HCT116 (cell line): ENCODE data around the gene MYADM. TPM values are rescaled to one million over a fixed set of nuclear protein-coding genes. Genes with fewer than 3 reads are reported as not detected.
A peak's percentile ranks its signal among the peaks of the same experiment; 100 is the strongest.

Source experiments
- ATAC-seq: fragments of 200-7000 bp; cut with Tn5 transposase; 2 replicates; pipeline ENCODE4 v1.9.1; 2020; ENCODE audit warnings: mild to moderate bottlenecking, moderate library complexity
- Bru-seq: library from RNA; stranded (reverse); fragments of 400-500 nt; gene quantifications from one replicate; lab custom pipeline; 2021; lab: Mats Ljungman, UMichigan
- BruChase-seq, 2 experiments: library from RNA; stranded (reverse); fragments of 400-500 nt; gene quantifications; one replicate each; lab custom pipeline; 2021; lab: Mats Ljungman, UMichigan
- BruUV-seq: library from RNA; stranded (reverse); fragments of 400-500 nt; replicated peaks from 2 replicates; lab custom pipeline; 2021; lab: Mats Ljungman, UMichigan
- CTCF ChIA-PET: fragments of 300-600 bp; sonication (Branson Sonifier 250); formaldehyde crosslinking; loops from one replicate; lab custom pipeline; 2021; ENCODE audit warnings: antibody characterized with exemption; lab: Charles Lee
- POLR2A ChIA-PET: fragments of 300-600, 350-600 bp; sonication (Branson Sonifier 250); formaldehyde crosslinking; loops from one replicate; lab custom pipeline; 2021; ENCODE audit warnings: antibody characterized with exemption; lab: Charles Lee
- RAD21 ChIA-PET, 2 experiments: fragments of 300-600 bp; sonication (Branson Sonifier 250); formaldehyde crosslinking; loops; one replicate each; lab custom pipeline; 2023; ENCODE audit warnings: low total read pairs in 2 of 2; ENCODE audit not compliant: uncharacterized antibody in 2 of 2, unreplicated experiment in 2 of 2, low non-redundant PET in 1 of 2; lab: Charles Lee
- DNase-seq: peaks from one replicate; pipeline ENCODE4 v3.0.0-alpha.2; 2010; ENCODE audit warnings: low read depth, low spot score
- H2AFZ ChIP-seq: fragments of 200-600 bp; shearing (Covaris generic), sonication (generic); 2 replicates; pipeline ENCODE4 v1.6.1; 2017; ENCODE audit warnings: low read depth, mixed run types, mixed read lengths, antibody characterized with exemption, low read length; ENCODE audit not compliant: poor library complexity, severe bottlenecking
- H3K27ac ChIP-seq: 2 replicates; pipeline ENCODE4 v1.5.1; 2012; ENCODE audit warnings: low read depth, low read length
- H3K27me3 ChIP-seq: fragments of 200-600 bp; sonication (generic); 2 replicates; pipeline ENCODE4 v1.6.1; 2016; ENCODE audit warnings: mixed run types, low read length, mixed read lengths; ENCODE audit not compliant: insufficient read depth
- H3K36me3 ChIP-seq, 2 experiments: fragments of 200-500 bp in 1 of 2; fragments of 200-600 bp in 1 of 2; sonication (Bioruptor generic) in 1 of 2; sonication (generic) in 1 of 2; 2 replicates each; pipeline versions ENCODE4 v1.5.1 to v1.6.1; 2014 to 2016; ENCODE audit warnings: low read length in 2 of 2, inconsistent platforms in 1 of 2, mixed read lengths in 1 of 2, mixed run types in 1 of 2; ENCODE audit not compliant: insufficient read depth in 2 of 2, control insufficient read depth in 1 of 2
- H3K4me1 ChIP-seq, 2 experiments: fragments of 200-600 bp in 1 of 2; sonication (generic) in 1 of 2; 2 replicates each; pipeline versions ENCODE4 v1.5.1 to v1.6.1; 2012 to 2017; ENCODE audit warnings: low read length in 2 of 2, inconsistent platforms in 1 of 2, mild to moderate bottlenecking in 1 of 2, mixed read lengths in 1 of 2, mixed run types in 1 of 2, moderate library complexity in 1 of 2; ENCODE audit not compliant: insufficient read depth in 2 of 2, control insufficient read depth in 1 of 2
- H3K4me2 ChIP-seq: fragments of 200-600 bp; sonication (generic); 2 replicates; pipeline ENCODE4 v1.6.1; 2017; ENCODE audit warnings: mixed run types, low read length, mixed read lengths
- H3K4me3 ChIP-seq, 2 experiments: fragments of 200-600 bp in 1 of 2; sonication (generic) in 1 of 2; replicated peaks in 1 of 2; 2 replicates each; pipeline ENCODE4 v1.5.1; 2011 to 2016; ENCODE audit warnings: low read length in 2 of 2, control low read depth in 1 of 2, low read depth in 1 of 2, mild to moderate bottlenecking in 1 of 2, mixed read lengths in 1 of 2, mixed run types in 1 of 2
- H3K79me2 ChIP-seq: fragments of 200-600 bp; sonication (generic); 2 replicates; pipeline ENCODE4 v1.6.1; 2017; ENCODE audit warnings: mild to moderate bottlenecking, mixed run types, low read length, moderate library complexity, mixed read lengths; ENCODE audit not compliant: insufficient read depth
- H3K9ac ChIP-seq: fragments of 200-600 bp; sonication (generic); 2 replicates; pipeline ENCODE4 v1.6.1; 2016; ENCODE audit warnings: low read length, mixed read lengths
- H3K9me2 ChIP-seq: fragments of 200-600 bp; sonication (generic), shearing (Covaris generic); 2 replicates; pipeline ENCODE4 v1.6.1; 2017; ENCODE audit warnings: mixed run types, mild to moderate bottlenecking, moderate library complexity; ENCODE audit not compliant: insufficient read depth
- H3K9me3 ChIP-seq, 2 experiments: fragments of 200-500 bp in 1 of 2; fragments of 200-600 bp in 1 of 2; sonication (Bioruptor generic) in 1 of 2; sonication (generic) in 1 of 2; 2 replicates each; pipeline ENCODE4 v1.6.1; 2014 to 2017; ENCODE audit warnings: low read length in 2 of 2, mixed read lengths in 2 of 2, inconsistent platforms in 1 of 2, low read depth in 1 of 2, mild to moderate bottlenecking in 1 of 2, mixed run types in 1 of 2, moderate library complexity in 1 of 2; ENCODE audit not compliant: control insufficient read depth in 1 of 2, insufficient read depth in 1 of 2
- H4K20me1 ChIP-seq: fragments of 200-600 bp; sonication (generic), shearing (Covaris generic); 2 replicates; pipeline ENCODE4 v1.6.1; 2017; ENCODE audit warnings: mixed run types, mild to moderate bottlenecking, moderate library complexity; ENCODE audit not compliant: insufficient read depth
- CBX3 ChIP-seq: IDR thresholded peaks from 2 replicates; pipeline ENCODE4 v1.6.1; 2012; ENCODE audit warnings: low read depth
- CTCF ChIP-seq, 3 experiments: fragments of 200-600 bp in 1 of 3; sonication (generic) in 1 of 3; IDR thresholded peaks in 2 of 3; conservative IDR thresholded peaks in 1 of 3; 2 replicates each; pipeline ENCODE4 v1.5.1; 2012 to 2017; ENCODE audit warnings: low read depth in 2 of 3, low read length in 2 of 3, antibody characterized with exemption in 1 of 3, borderline replicate concordance in 1 of 3, control low read depth in 1 of 3, mild to moderate bottlenecking in 1 of 3, mixed read lengths in 1 of 3, mixed run types in 1 of 3, moderate library complexity in 1 of 3; ENCODE audit not compliant: insufficient read depth in 1 of 3
- EGR1 ChIP-seq: IDR thresholded peaks from 2 replicates; pipeline ENCODE4 v1.6.1; 2012; ENCODE audit warnings: low read depth
- ELF1 ChIP-seq: IDR thresholded peaks from 2 replicates; pipeline ENCODE4 v1.6.1; 2012; ENCODE audit warnings: low read depth, borderline replicate concordance
- JUND ChIP-seq: IDR thresholded peaks from 2 replicates; pipeline ENCODE4 v1.6.1; 2012
- POLR2A ChIP-seq: IDR thresholded peaks from 2 replicates; pipeline ENCODE4 v1.7.0; 2011; ENCODE audit warnings: borderline replicate concordance; ENCODE audit not compliant: insufficient read depth, insufficient read length; ENCODE audit errors: extremely low read depth
- POLR2AphosphoS5 ChIP-seq: IDR thresholded peaks from 2 replicates; pipeline ENCODE4 v1.6.1; 2011; ENCODE audit warnings: mild to moderate bottlenecking, low read depth, low read length, moderate library complexity
- REST ChIP-seq: IDR thresholded peaks from 2 replicates; pipeline ENCODE4 v1.6.1; 2012; ENCODE audit warnings: low read depth
- SIN3A ChIP-seq: IDR thresholded peaks from 2 replicates; pipeline ENCODE4 v1.6.1; 2012; ENCODE audit warnings: low read depth
- TCF7L2 ChIP-seq: IDR thresholded peaks from 2 replicates; pipeline ENCODE4 v1.7.0; 2011; ENCODE audit warnings: borderline replicate concordance, inconsistent platforms; ENCODE audit not compliant: insufficient read depth, insufficient read length; ENCODE audit errors: extremely low read depth
- YY1 ChIP-seq: IDR thresholded peaks from 2 replicates; pipeline ENCODE4 v1.6.1; 2011; ENCODE audit warnings: low read length, low read depth, moderate library complexity, mild to moderate bottlenecking; ENCODE audit not compliant: insufficient replicate concordance; ENCODE audit errors: extremely low read depth
- ZBTB33 ChIP-seq: IDR thresholded peaks from 2 replicates; pipeline ENCODE4 v1.6.1; 2011; ENCODE audit warnings: mild to moderate bottlenecking, low read length, moderate library complexity; ENCODE audit not compliant: insufficient replicate concordance; ENCODE audit errors: extremely low read depth
- ZNF274 ChIP-seq: fragments of 200-500 bp; sonication (Bioruptor generic); IDR thresholded peaks from 2 replicates; pipeline ENCODE4 v1.6.1; 2014; ENCODE audit warnings: mild to moderate bottlenecking, low read depth, low read length, inconsistent platforms
- intact Hi-C: fragments of 100-400 bp; cut with micrococcal nuclease; formaldehyde crosslinking; loops from 2 replicates; pipeline ENCODE4 v1.10.0; 2022
- long read RNA-seq: library from polyadenylated mRNA; unstranded; transcript quantifications from one replicate; pipeline ENCODE4 v2.0.0, GENCODE V29; 2021; ENCODE audit not compliant: unreplicated experiment
- polyA plus RNA-seq: library from polyadenylated mRNA; unstranded; fragments of >200 nt; gene quantifications from 2 replicates; pipeline ENCODE4 v1.2.1, GENCODE V29; 2012; ENCODE audit warnings: missing spikeins
- total RNA-seq: library from RNA; stranded (reverse); gene quantifications from one replicate; pipeline ENCODE4 v1.2.1, GENCODE V29; 2021; ENCODE audit not compliant: unreplicated experiment

Gene MYADM, protein sequence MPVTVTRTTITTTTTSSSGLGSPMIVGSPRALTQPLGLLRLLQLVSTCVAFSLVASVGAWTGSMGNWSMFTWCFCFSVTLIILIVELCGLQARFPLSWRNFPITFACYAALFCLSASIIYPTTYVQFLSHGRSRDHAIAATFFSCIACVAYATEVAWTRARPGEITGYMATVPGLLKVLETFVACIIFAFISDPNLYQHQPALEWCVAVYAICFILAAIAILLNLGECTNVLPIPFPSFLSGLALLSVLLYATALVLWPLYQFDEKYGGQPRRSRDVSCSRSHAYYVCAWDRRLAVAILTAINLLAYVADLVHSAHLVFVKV
- total RNA-seq = 79.6 TPM
- polyA plus RNA-seq = 81.0 and 102 TPM in 2 replicates
- percentile 77 among the genes with signal in this experiment for Bru-seq, nascent RNA
- percentile 96 among the genes with signal in this experiment for BruChase-seq, experiment 1, labeled RNA remaining after a 6-hour chase
- BruChase-seq, experiment 2, labeled RNA remaining after a 2-hour chase = percentile 95 among the genes with signal in this experiment
- long read RNA-seq, partial matches to known transcripts = 0 of 45 reads
- long read RNA-seq, other reads (novel, unspliced or antisense) = 41 of 45 reads

- Histone ChIP-seq H3K27ac (peak within 1 kb of the TSS; percentile 80), H3K9me3 (no peaks in the 10 kb centered on the region), H3K27me3 (no peaks in the 10 kb centered on the region), H3K36me3 (peaks cover 4 to 5% of the 10 kb centered on the region in 2 experiments; a peak in 2 of 4 replicates), H2AFZ (no peak within 1 kb of the TSS), H3K4me2 (peak within 1 kb of the TSS; percentile 99), H3K9ac (peak within 1 kb of the TSS; percentile 95), H3K79me2 (peaks cover 30% of the 10 kb centered on the region), H3K4me3 (peak within 1 kb of the TSS; percentile 75 to 78), H3K4me1 (peaks cover 18 to 47% of the 10 kb centered on the region in 2 experiments), H4K20me1 (no peaks in the 10 kb centered on the region), H3K9me2 (no peaks in the 10 kb centered on the region)
- POLR2A ChIA-PET = interaction anchor here (0.6 to 3.1 kb wide), 24 partner anchors 8 to 1787 kb away, joined by 3 to 17 read pairs (median 4); partner anchors contain the start of genes CNOT3, MBOAT7, PRKCG and U2AF2
- BruUV-seq = TSS peak; percentile 85
- RAD21 ChIA-PET = interaction anchor here (0.6 to 1.4 kb wide), 2 partner anchors 113 to 164 kb away, joined by 3 to 5 read pairs; no protein-coding TSS in a partner anchor
- intact Hi-C loops = loop anchor here (5.0 kb wide), 1 partner anchor 115 kb away; no protein-coding TSS in a partner anchor
- CTCF ChIA-PET = interaction anchor here (0.9 to 3.8 kb wide), 7 partner anchors 9 to 163 kb away, joined by 3 to 21 read pairs (median 4); no protein-coding TSS in a partner anchor
- DNase-seq (peak; percentile 95), ATAC-seq (peak; percentile 59)
- TF ChIP-seq POLR2A (peak; percentile 43), EGR1 (peak; percentile 68; the same call in 1 of the 2 replicates), CBX3 (no peak), ZBTB33 (no peak), POLR2AphosphoS5 (peak; percentile 91), REST (no peak), JUND (no peak; the same call in 1 of the 2 replicates), YY1 (no peak), TCF7L2 (no peak), ZNF274 (no peak), ELF1 (no peak; the same call in 1 of the 2 replicates), SIN3A (no peak), CTCF (IDR thresholded peaks at IDR 0.05 in 2 of 3, conservative IDR thresholded peaks at IDR 0.05 in 1 of 3; ENCODE audit: borderline replicate concordance in 1 of 3, insufficient read depth in 1 of 3, low read depth in 2 of 3, low read length in 2 of 3) (no peak)
Observed at GRCh38 chr19:53867225-53868090, at the start of gene MYADM. TSS of gene MYADM (plus strand) at chr19:53867883. CDS start at chr19:53873530, 5,647 bp downstream.
